ENCODE measurements around the gene ZBTB7B. TPM values are rescaled to one million over a fixed set of nuclear protein-coding genes. Genes with fewer than 3 reads are reported as not detected.
A peak's percentile ranks its signal among the peaks of the same experiment; 100 is the strongest.
"Not testable (repeated sequence)": the region's sequence is repeated elsewhere in the genome, so short reads cannot be mapped to it uniquely, and the experiment has no call there.

Gene ZBTB7B
- total RNA-seq, 4 donors from 2014 or later: 3.8 to 53.4 (median 11.9) TPM

GRCh38 chr1:154982341-154982740, 20.3 kb upstream of the ZBTB7B start:
- peak overlapping the region in 1 of 2 donors; percentile 38 for H3K4me3 ChIP-seq
- no peak for DNase-seq
- peaks cover 0 to 7% of the 10 kb centered on the region in 2 donors for H3K4me1 ChIP-seq
- TF ChIP-seq POLR2A (IDR thresholded peaks at IDR 0.05): no peak
- no peak for TF ChIP-seq CTCF (IDR thresholded peaks at IDR 0.05)
- no peaks in the 10 kb centered on the region for H3K36me3 ChIP-seq
- peak overlapping the region in 1 of 2 donors; percentile 77 for H3K27ac ChIP-seq
- intact Hi-C loops (cut with DNase I; ENCODE audit: low total_unique reads): no loop called here
- no peaks in the 10 kb centered on the region for H3K9me3 ChIP-seq
- no peaks in the 10 kb centered on the region for H3K27me3 ChIP-seq

GRCh38 chr1:154982897-154983648, 19.5 kb upstream of the ZBTB7B start, which contains the start of gene FLAD1:
Gene FLAD1 (plus strand): TSS chr1:154983344. CDS start chr1:154983695, 351 bp downstream.
- intact Hi-C loops (cut with DNase I; ENCODE audit: low total_unique reads): no loop called here
- Histone ChIP-seq H3K27ac (peak within 1 kb of the TSS; percentile 75 to 77), H3K4me3 (peak within 1 kb of the TSS; percentile 62 to 80), H3K27me3 (no peaks in the 10 kb centered on the region), H3K4me1 (peaks cover 0 to 7% of the 10 kb centered on the region in 2 donors), H3K9me3 (no peaks in the 10 kb centered on the region), H3K36me3 (no peaks in the 10 kb centered on the region)
- peak in 1 of 4 experiments; percentile 33 for TF ChIP-seq CTCF (IDR thresholded peaks at IDR 0.05)
- TF ChIP-seq POLR2A (IDR thresholded peaks at IDR 0.05): peak in 1 of 2 donors; percentile 35
- peak; percentile 93 to 99 for DNase-seq

- H3K4me1 ChIP-seq: peaks cover 0 to 10% of the 10 kb centered on the region in 2 donors
- H3K27me3 ChIP-seq: no peaks in the 10 kb centered on the region
- peak overlapping the region; percentile 62 to 80 for H3K4me3 ChIP-seq
- H3K9me3 ChIP-seq: no peaks in the 10 kb centered on the region
- H3K27ac ChIP-seq: peak overlapping the region; percentile 75 to 77
- H3K36me3 ChIP-seq: no peaks in the 10 kb centered on the region
- intact Hi-C loops (cut with DNase I; ENCODE audit: low total_unique reads): no loop called here
- DNase-seq: no peak
- TF ChIP-seq POLR2A (IDR thresholded peaks at IDR 0.05): no peak
- no peak for TF ChIP-seq CTCF (IDR thresholded peaks at IDR 0.05)
Measured at GRCh38 chr1:154983776-154984466, 18.7 kb upstream of the ZBTB7B start.

- H3K27me3 ChIP-seq; H3K4me3 ChIP-seq; intact Hi-C loops (cut with DNase I; ENCODE audit: low total_unique reads); H3K36me3 ChIP-seq; H3K27ac ChIP-seq; H3K9me3 ChIP-seq; DNase-seq; H3K4me1 ChIP-seq: not testable (repeated sequence)
Measured at GRCh38 chr1:154986736-154987135, 15.9 kb upstream of the ZBTB7B start.

- no peak overlapping the region for H3K27ac ChIP-seq
- H3K4me3 ChIP-seq: no peak overlapping the region
- peaks cover 0 to 10% of the 10 kb centered on the region in 2 donors for H3K4me1 ChIP-seq
- H3K27me3 ChIP-seq: no peaks in the 10 kb centered on the region
- H3K9me3 ChIP-seq: no peaks in the 10 kb centered on the region
- intact Hi-C loops (cut with DNase I; ENCODE audit: low total_unique reads): no loop called here
- TF ChIP-seq POLR2A (IDR thresholded peaks at IDR 0.05) (no peak), CTCF (IDR thresholded peaks at IDR 0.05) (no peak)
- no peaks in the 10 kb centered on the region for H3K36me3 ChIP-seq
- DNase-seq: no peak
Measured at GRCh38 chr1:154987326-154987725, 15.3 kb upstream of the ZBTB7B start.
